GM23338 (cell line): Measurements from ENCODE around the gene MYO7B.

Source experiments
- CREB1 ChIP-seq: fragments of 250-450 bp; sonication (Bioruptor Pico); IDR thresholded peaks from 2 replicates; pipeline ENCODE4 v1.5.0; 2020; ENCODE audit warnings: low read depth, mild to moderate bottlenecking, moderate library complexity
- EZH2 ChIP-seq: fragments of 200-600 bp; sonication (generic); IDR thresholded peaks from one replicate; pipeline ENCODE4 v1.8.0; 2017; ENCODE audit warnings: antibody characterized with exemption, mild to moderate bottlenecking, low read depth; ENCODE audit not compliant: unreplicated experiment
- EZH2phosphoT487 ChIP-seq: fragments of 200-600 bp; sonication (generic); IDR thresholded peaks from one replicate; pipeline ENCODE4 v1.8.1; 2018; ENCODE audit warnings: antibody characterized with exemption; ENCODE audit not compliant: unreplicated experiment
- JUNB ChIP-seq: IDR thresholded peaks from one replicate; pipeline ENCODE4 v1.6.1; 2016; ENCODE audit warnings: antibody characterized with exemption; ENCODE audit not compliant: unreplicated experiment
- POLR2AphosphoS5 ChIP-seq: IDR thresholded peaks from 2 replicates; pipeline ENCODE4 v1.6.1; 2016; ENCODE audit warnings: antibody characterized with exemption, low read depth
- TF ChIP-seq, protein P1 (sequence below), 2 experiments: fragments of 200-600 bp in 1 of 2; sonication (generic) in 1 of 2; conservative IDR thresholded peaks; 2 replicates each; pipeline versions ENCODE4 v1.5.1 to v1.6.1; 2016 to 2017; ENCODE audit warnings: antibody characterized with exemption in 2 of 2, low read depth in 2 of 2, mild to moderate bottlenecking in 2 of 2, moderate library complexity in 1 of 2
- TF ChIP-seq, protein P2 (sequence below): IDR thresholded peaks from one replicate; pipeline ENCODE4 v1.6.1; 2018; ENCODE audit warnings: antibody characterized with exemption; ENCODE audit not compliant: unreplicated experiment

- TF ChIP-seq POLR2AphosphoS5 (no peak), CREB1 (no peak), EZH2 (no peak), EZH2phosphoT487 (no peak), JUNB (no peak)
- TF ChIP-seq, protein P1, sequence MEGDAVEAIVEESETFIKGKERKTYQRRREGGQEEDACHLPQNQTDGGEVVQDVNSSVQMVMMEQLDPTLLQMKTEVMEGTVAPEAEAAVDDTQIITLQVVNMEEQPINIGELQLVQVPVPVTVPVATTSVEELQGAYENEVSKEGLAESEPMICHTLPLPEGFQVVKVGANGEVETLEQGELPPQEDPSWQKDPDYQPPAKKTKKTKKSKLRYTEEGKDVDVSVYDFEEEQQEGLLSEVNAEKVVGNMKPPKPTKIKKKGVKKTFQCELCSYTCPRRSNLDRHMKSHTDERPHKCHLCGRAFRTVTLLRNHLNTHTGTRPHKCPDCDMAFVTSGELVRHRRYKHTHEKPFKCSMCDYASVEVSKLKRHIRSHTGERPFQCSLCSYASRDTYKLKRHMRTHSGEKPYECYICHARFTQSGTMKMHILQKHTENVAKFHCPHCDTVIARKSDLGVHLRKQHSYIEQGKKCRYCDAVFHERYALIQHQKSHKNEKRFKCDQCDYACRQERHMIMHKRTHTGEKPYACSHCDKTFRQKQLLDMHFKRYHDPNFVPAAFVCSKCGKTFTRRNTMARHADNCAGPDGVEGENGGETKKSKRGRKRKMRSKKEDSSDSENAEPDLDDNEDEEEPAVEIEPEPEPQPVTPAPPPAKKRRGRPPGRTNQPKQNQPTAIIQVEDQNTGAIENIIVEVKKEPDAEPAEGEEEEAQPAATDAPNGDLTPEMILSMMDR (conservative IDR thresholded peaks at IDR 0.05; ENCODE audit: low read depth in 2 of 2) = no peak
- TF ChIP-seq, protein P2, sequence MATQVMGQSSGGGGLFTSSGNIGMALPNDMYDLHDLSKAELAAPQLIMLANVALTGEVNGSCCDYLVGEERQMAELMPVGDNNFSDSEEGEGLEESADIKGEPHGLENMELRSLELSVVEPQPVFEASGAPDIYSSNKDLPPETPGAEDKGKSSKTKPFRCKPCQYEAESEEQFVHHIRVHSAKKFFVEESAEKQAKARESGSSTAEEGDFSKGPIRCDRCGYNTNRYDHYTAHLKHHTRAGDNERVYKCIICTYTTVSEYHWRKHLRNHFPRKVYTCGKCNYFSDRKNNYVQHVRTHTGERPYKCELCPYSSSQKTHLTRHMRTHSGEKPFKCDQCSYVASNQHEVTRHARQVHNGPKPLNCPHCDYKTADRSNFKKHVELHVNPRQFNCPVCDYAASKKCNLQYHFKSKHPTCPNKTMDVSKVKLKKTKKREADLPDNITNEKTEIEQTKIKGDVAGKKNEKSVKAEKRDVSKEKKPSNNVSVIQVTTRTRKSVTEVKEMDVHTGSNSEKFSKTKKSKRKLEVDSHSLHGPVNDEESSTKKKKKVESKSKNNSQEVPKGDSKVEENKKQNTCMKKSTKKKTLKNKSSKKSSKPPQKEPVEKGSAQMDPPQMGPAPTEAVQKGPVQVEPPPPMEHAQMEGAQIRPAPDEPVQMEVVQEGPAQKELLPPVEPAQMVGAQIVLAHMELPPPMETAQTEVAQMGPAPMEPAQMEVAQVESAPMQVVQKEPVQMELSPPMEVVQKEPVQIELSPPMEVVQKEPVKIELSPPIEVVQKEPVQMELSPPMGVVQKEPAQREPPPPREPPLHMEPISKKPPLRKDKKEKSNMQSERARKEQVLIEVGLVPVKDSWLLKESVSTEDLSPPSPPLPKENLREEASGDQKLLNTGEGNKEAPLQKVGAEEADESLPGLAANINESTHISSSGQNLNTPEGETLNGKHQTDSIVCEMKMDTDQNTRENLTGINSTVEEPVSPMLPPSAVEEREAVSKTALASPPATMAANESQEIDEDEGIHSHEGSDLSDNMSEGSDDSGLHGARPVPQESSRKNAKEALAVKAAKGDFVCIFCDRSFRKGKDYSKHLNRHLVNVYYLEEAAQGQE = no peak
Observed at GRCh38 chr2:127498386-127498785, 37.1 kb upstream of the MYO7B start.
